Stomach (tissue), 4 donors: Measurements from ENCODE around the gene FRYL.

Experiments used
- EP300 ChIP-seq: sonication (generic); formaldehyde crosslinking; IDR thresholded peaks from one replicate; pipeline ENCODE4 v1.6.1; 2017; ENCODE audit warnings: antibody characterized with exemption
- TF ChIP-seq, protein P1 (sequence below), 7 experiments: fragments of 450-650 bp in 4 of 7; fragments of 200-600 bp in 3 of 7; sonication (generic) in 3 of 7; IDR thresholded peaks; one replicate each; pipeline ENCODE4 v1.5.1; 2016 to 2019; ENCODE audit warnings: antibody characterized with exemption in 7 of 7, control low read depth in 2 of 7, mild to moderate bottlenecking in 1 of 7

- TF ChIP-seq, protein P1, sequence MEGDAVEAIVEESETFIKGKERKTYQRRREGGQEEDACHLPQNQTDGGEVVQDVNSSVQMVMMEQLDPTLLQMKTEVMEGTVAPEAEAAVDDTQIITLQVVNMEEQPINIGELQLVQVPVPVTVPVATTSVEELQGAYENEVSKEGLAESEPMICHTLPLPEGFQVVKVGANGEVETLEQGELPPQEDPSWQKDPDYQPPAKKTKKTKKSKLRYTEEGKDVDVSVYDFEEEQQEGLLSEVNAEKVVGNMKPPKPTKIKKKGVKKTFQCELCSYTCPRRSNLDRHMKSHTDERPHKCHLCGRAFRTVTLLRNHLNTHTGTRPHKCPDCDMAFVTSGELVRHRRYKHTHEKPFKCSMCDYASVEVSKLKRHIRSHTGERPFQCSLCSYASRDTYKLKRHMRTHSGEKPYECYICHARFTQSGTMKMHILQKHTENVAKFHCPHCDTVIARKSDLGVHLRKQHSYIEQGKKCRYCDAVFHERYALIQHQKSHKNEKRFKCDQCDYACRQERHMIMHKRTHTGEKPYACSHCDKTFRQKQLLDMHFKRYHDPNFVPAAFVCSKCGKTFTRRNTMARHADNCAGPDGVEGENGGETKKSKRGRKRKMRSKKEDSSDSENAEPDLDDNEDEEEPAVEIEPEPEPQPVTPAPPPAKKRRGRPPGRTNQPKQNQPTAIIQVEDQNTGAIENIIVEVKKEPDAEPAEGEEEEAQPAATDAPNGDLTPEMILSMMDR (IDR thresholded peaks at IDR 0.05): no peak
- no peak for TF ChIP-seq EP300
These were observed 24.8 kb downstream of the FRYL start for GRCh38 chr4:48755281-48755680.
